ENCODE measurements around the gene SRSF2. TPM values are rescaled to one million over a fixed set of nuclear protein-coding genes. Genes with fewer than 3 reads are reported as not detected.
A peak's percentile ranks its signal among the peaks of the same experiment; 100 is the strongest.
"Not testable (repeated sequence)": the region's sequence is repeated elsewhere in the genome, so short reads cannot be mapped to it uniquely, and the experiment has no call there.

SRSF2 gene
- 211 and 218 TPM in 2 replicates for total RNA-seq (2014; rRNA removed; shearing (Covaris generic))
- 1,878 and 3,883 TPM in 2 replicates for polyA plus RNA-seq (2014; cell fraction: nucleus; rRNA removed)

- DNase-seq (ENCODE audit: extremely low read depth, low read depth) = peak; percentile 98
Measured at GRCh38 chr17:76737082-76737675, at the start of gene SRSF2. TSS of gene SRSF2 (minus strand) at chr17:76737331. CDS start at chr17:76737160, 171 bp downstream.

GRCh38 chr17:76784926-76785325 lies 47.8 kb upstream of the SRSF2 start:
- no peak for DNase-seq (ENCODE audit: extremely low read depth, low read depth)

GRCh38 chr17:76783146-76783545 lies 46.0 kb upstream of the SRSF2 start:
- DNase-seq (ENCODE audit: extremely low read depth, low read depth) = no peak

GRCh38 chr17:76781056-76781982 lies 44.2 kb upstream of the SRSF2 start:
- no peak for DNase-seq (ENCODE audit: extremely low read depth, low read depth)

- DNase-seq (ENCODE audit: extremely low read depth, low read depth) = no peak
Measured at GRCh38 chr17:76775021-76775600, 38.0 kb upstream of the SRSF2 start.

GRCh38 chr17:76772842-76773525 lies 35.9 kb upstream of the SRSF2 start:
- DNase-seq (ENCODE audit: extremely low read depth, low read depth) = no peak

GRCh38 chr17:76758570-76758969 lies 21.4 kb upstream of the SRSF2 start:
- DNase-seq (ENCODE audit: extremely low read depth, low read depth) = no peak

GRCh38 chr17:76757256-76757655 lies 20.1 kb upstream of the SRSF2 start:
- DNase-seq (ENCODE audit: extremely low read depth, low read depth) = no peak

- DNase-seq (ENCODE audit: extremely low read depth, low read depth) = no peak
Measured at GRCh38 chr17:76755285-76755684, 18.2 kb upstream of the SRSF2 start.

GRCh38 chr17:76753061-76753961 lies 16.2 kb upstream of the SRSF2 start:
- no peak for DNase-seq (ENCODE audit: extremely low read depth, low read depth)

GRCh38 chr17:76752006-76752405 lies 14.9 kb upstream of the SRSF2 start:
- DNase-seq (ENCODE audit: extremely low read depth, low read depth) = no peak

- DNase-seq (ENCODE audit: extremely low read depth, low read depth) = no peak
Measured at GRCh38 chr17:76751416-76751993, 14.4 kb upstream of the SRSF2 start.

GRCh38 chr17:76748657-76749056 lies 11.5 kb upstream of the SRSF2 start:
- no peak for DNase-seq (ENCODE audit: extremely low read depth, low read depth)

GRCh38 chr17:76747716-76748363 lies 10.7 kb upstream of the SRSF2 start:
- no peak for DNase-seq (ENCODE audit: extremely low read depth, low read depth)

- not testable (repeated sequence) for DNase-seq (ENCODE audit: extremely low read depth, low read depth)
Measured at GRCh38 chr17:76745785-76746184, 8.7 kb upstream of the SRSF2 start.

- DNase-seq (ENCODE audit: extremely low read depth, low read depth) = no peak
Measured at GRCh38 chr17:76744747-76745146, 7.6 kb upstream of the SRSF2 start.

GRCh38 chr17:76742958-76743357 lies 5.8 kb upstream of the SRSF2 start:
- DNase-seq (ENCODE audit: extremely low read depth, low read depth) = no peak

- DNase-seq (ENCODE audit: extremely low read depth, low read depth) = no peak
Measured at GRCh38 chr17:76740329-76741118, 3.4 kb upstream of the SRSF2 start.

Measured in NCI-H460 (cell line).